ENCODE measurements around the gene LPCAT1.
"Not testable (repeated sequence)": the region's sequence is repeated elsewhere in the genome, so short reads cannot be mapped to it uniquely, and the experiment has no call there.

LPCAT1 gene

GRCh38 chr5:1514819-1515310, 8.9 kb downstream of the LPCAT1 start:
- CTCF ChIA-PET, H3K4me3 Mint-ChIP-seq, H3K9me3 Mint-ChIP-seq, H3K27me3 Mint-ChIP-seq, H3K27ac Mint-ChIP-seq: not testable (repeated sequence)
- peaks cover 14% of the 10 kb centered on the region for H3K36me3 Mint-ChIP-seq
- DNase-seq, result peak; percentile 1
- peaks cover 18% of the 10 kb centered on the region for H3K4me1 Mint-ChIP-seq

- CTCF ChIA-PET, result no interaction called here
- DNase-seq, result peak; percentile 6
- H3K27me3 Mint-ChIP-seq, result no peaks in the 10 kb centered on the region
- H3K36me3 Mint-ChIP-seq, result peaks cover 13% of the 10 kb centered on the region
- peaks cover 15% of the 10 kb centered on the region for H3K4me1 Mint-ChIP-seq
- H3K27ac Mint-ChIP-seq, result no peak overlapping the region
- no peak overlapping the region for H3K4me3 Mint-ChIP-seq
- no peaks in the 10 kb centered on the region for H3K9me3 Mint-ChIP-seq
Observed at GRCh38 chr5:1514027-1514818, 9.5 kb downstream of the LPCAT1 start.

GRCh38 chr5:1513326-1514026, 10.3 kb downstream of the LPCAT1 start:
- CTCF ChIA-PET, result no interaction called here
- H3K4me1 Mint-ChIP-seq, result peaks cover 7% of the 10 kb centered on the region
- peak overlapping the region; percentile 70 for H3K27ac Mint-ChIP-seq
- no peaks in the 10 kb centered on the region for H3K9me3 Mint-ChIP-seq
- DNase-seq, result peak; percentile 18
- no peak overlapping the region for H3K4me3 Mint-ChIP-seq
- H3K27me3 Mint-ChIP-seq, result no peaks in the 10 kb centered on the region
- H3K36me3 Mint-ChIP-seq, result peaks cover 8% of the 10 kb centered on the region

- H3K36me3 Mint-ChIP-seq, result peaks cover 8% of the 10 kb centered on the region
- peak; percentile 16 for DNase-seq
- no peak overlapping the region for H3K4me3 Mint-ChIP-seq
- no peaks in the 10 kb centered on the region for H3K9me3 Mint-ChIP-seq
- no peaks in the 10 kb centered on the region for H3K27me3 Mint-ChIP-seq
- CTCF ChIA-PET, result no interaction called here
- H3K4me1 Mint-ChIP-seq, result peaks cover 6% of the 10 kb centered on the region
- peak overlapping the region; percentile 70 for H3K27ac Mint-ChIP-seq
Observed at GRCh38 chr5:1512541-1513291, 11.0 kb downstream of the LPCAT1 start.

- Mint-ChIP-seq H3K9me3 (no peaks in the 10 kb centered on the region), H3K4me3 (no peak overlapping the region), H3K27ac (no peak overlapping the region), H3K36me3 (peaks cover 5% of the 10 kb centered on the region), H3K27me3 (no peaks in the 10 kb centered on the region), H3K4me1 (peaks cover 6% of the 10 kb centered on the region)
- DNase-seq, result peak; percentile 38
- CTCF ChIA-PET, result no interaction called here
Observed at GRCh38 chr5:1511651-1512540, 11.9 kb downstream of the LPCAT1 start.

GRCh38 chr5:1511048-1511447, 12.7 kb downstream of the LPCAT1 start:
- Mint-ChIP-seq H3K27ac (no peak overlapping the region), H3K4me1 (peaks cover 2% of the 10 kb centered on the region), H3K4me3 (no peak overlapping the region), H3K36me3 (peaks cover 5% of the 10 kb centered on the region), H3K27me3 (no peaks in the 10 kb centered on the region), H3K9me3 (no peaks in the 10 kb centered on the region)
- CTCF ChIA-PET, result no interaction called here
- peak; percentile 18 for DNase-seq

GRCh38 chr5:1510631-1511030, 13.1 kb downstream of the LPCAT1 start:
- CTCF ChIA-PET, result no interaction called here
- Mint-ChIP-seq H3K27me3 (no peaks in the 10 kb centered on the region), H3K4me3 (no peak overlapping the region), H3K9me3 (no peaks in the 10 kb centered on the region), H3K36me3 (peaks cover 5% of the 10 kb centered on the region), H3K27ac (no peak overlapping the region), H3K4me1 (no peaks in the 10 kb centered on the region)
- peak; percentile 18 for DNase-seq

- Mint-ChIP-seq H3K4me1 (no peaks in the 10 kb centered on the region), H3K27ac (no peak overlapping the region), H3K36me3 (peaks cover 5% of the 10 kb centered on the region), H3K9me3 (no peaks in the 10 kb centered on the region), H3K27me3 (no peaks in the 10 kb centered on the region), H3K4me3 (no peak overlapping the region)
- DNase-seq, result peak; percentile 8
- CTCF ChIA-PET, result no interaction called here
Observed at GRCh38 chr5:1510151-1510561, 13.6 kb downstream of the LPCAT1 start.

- Mint-ChIP-seq H3K9me3 (no peaks in the 10 kb centered on the region), H3K27ac (no peak overlapping the region), H3K4me3 (no peak overlapping the region), H3K4me1 (no peaks in the 10 kb centered on the region), H3K36me3 (peaks cover 5% of the 10 kb centered on the region), H3K27me3 (no peaks in the 10 kb centered on the region)
- CTCF ChIA-PET, result no interaction called here
- DNase-seq, result peak; percentile 15
Observed at GRCh38 chr5:1509346-1510085, 14.2 kb downstream of the LPCAT1 start.

GRCh38 chr5:1508659-1509290, 15.0 kb downstream of the LPCAT1 start:
- H3K4me1 Mint-ChIP-seq, result peaks cover 5% of the 10 kb centered on the region

GRCh38 chr5:1507961-1508658, 15.7 kb downstream of the LPCAT1 start:
- Mint-ChIP-seq H3K36me3 (peaks cover 5% of the 10 kb centered on the region), H3K27ac (no peak overlapping the region), H3K4me1 (peaks cover 12% of the 10 kb centered on the region), H3K9me3 (no peaks in the 10 kb centered on the region), H3K27me3 (no peaks in the 10 kb centered on the region), H3K4me3 (no peak overlapping the region)
- DNase-seq, result no peak
- CTCF ChIA-PET, result no interaction called here

More at GRCh38 chr5:1508659-1509290, 15.0 kb downstream of the LPCAT1 start:
- peak; percentile 18 for DNase-seq
- Mint-ChIP-seq H3K27ac (no peak overlapping the region), H3K36me3 (peaks cover 5% of the 10 kb centered on the region), H3K4me3 (no peak overlapping the region), H3K27me3 (no peaks in the 10 kb centered on the region), H3K9me3 (no peaks in the 10 kb centered on the region)
- CTCF ChIA-PET, result no interaction called here

- H3K27ac Mint-ChIP-seq, result no peak overlapping the region
- H3K9me3 Mint-ChIP-seq, result no peaks in the 10 kb centered on the region
- CTCF ChIA-PET, result no interaction called here
- H3K27me3 Mint-ChIP-seq, result no peaks in the 10 kb centered on the region
- peaks cover 15% of the 10 kb centered on the region for H3K4me1 Mint-ChIP-seq
- no peak for DNase-seq
- peaks cover 8% of the 10 kb centered on the region for H3K36me3 Mint-ChIP-seq
- H3K4me3 Mint-ChIP-seq, result no peak overlapping the region
Observed at GRCh38 chr5:1507457-1507856, 16.3 kb downstream of the LPCAT1 start.
